HFFc6 (cell line): ENCODE results near the gene MAMSTR. TPM values are rescaled to one million over a fixed set of nuclear protein-coding genes. Genes with fewer than 3 reads are reported as not detected.

Experiments
- DNase-seq: peaks from one replicate; pipeline ENCODE4 v3.0.0-alpha.2; 2018
- H3K27ac Mint-ChIP-seq: 2 replicates; pipeline ENCODE4 v1.8.0; 2020; ENCODE audit warnings: mild to moderate bottlenecking, mixed read lengths
- H3K27me3 Mint-ChIP-seq: 2 replicates; pipeline ENCODE4 v1.8.0; 2021; ENCODE audit warnings: mild to moderate bottlenecking, moderate library complexity, mixed read lengths; ENCODE audit not compliant: insufficient read depth
- H3K36me3 Mint-ChIP-seq: 2 replicates; pipeline ENCODE4 v1.8.0; 2021; ENCODE audit warnings: low read depth, mixed read lengths
- H3K4me1 Mint-ChIP-seq: 2 replicates; pipeline ENCODE4 v1.8.0; 2020; ENCODE audit warnings: low read depth, mixed read lengths
- H3K4me3 Mint-ChIP-seq: 2 replicates; pipeline ENCODE4 v1.8.0; 2020; ENCODE audit warnings: mild to moderate bottlenecking, moderate library complexity, mixed read lengths
- H3K9me3 Mint-ChIP-seq: 2 replicates; pipeline ENCODE4 v1.8.0; 2020; ENCODE audit warnings: mild to moderate bottlenecking, mixed read lengths
- CTCF ChIP-seq: fragments of 200-600 bp; sonication (generic); IDR thresholded peaks from 2 replicates; pipeline ENCODE4 v1.5.0; 2021; ENCODE audit warnings: antibody characterized with exemption, mild to moderate bottlenecking
- total RNA-seq, 6 experiments: library from RNA; stranded (reverse); fragmentation: NEBNext Ultra II Directional; extraction: Animal tissue kit (Norgen Biotek cat#: 25700); gene quantifications; 2 replicates in 1 of 6; 3 replicates in 5 of 6; pipeline ENCODE4 v1.2.3, GENCODE V29; 2021

MAMSTR gene
- total RNA-seq, 6 experiments from 2014 or later, result 2.7 to 4.5 (median 3.0) TPM

GRCh38 chr19:48669903-48670668 lies 49.4 kb downstream of the MAMSTR start:
- Mint-ChIP-seq H3K36me3 (no peaks in the 10 kb centered on the region), H3K27ac (no peak overlapping the region), H3K4me3 (no peak overlapping the region), H3K27me3 (peaks cover 11% of the 10 kb centered on the region), H3K4me1 (peaks cover 2% of the 10 kb centered on the region; the same call in 1 of the 2 replicates), H3K9me3 (peaks cover 5% of the 10 kb centered on the region; the same call in 1 of the 2 replicates)
- no peak for TF ChIP-seq CTCF
- no peak for DNase-seq

GRCh38 chr19:48668761-48669160 lies 50.8 kb downstream of the MAMSTR start:
- Mint-ChIP-seq H3K4me3 (no peak overlapping the region), H3K4me1 (no peaks in the 10 kb centered on the region), H3K27me3 (peaks cover 10% of the 10 kb centered on the region), H3K9me3 (peaks cover 5% of the 10 kb centered on the region; the same call in 1 of the 2 replicates), H3K36me3 (no peaks in the 10 kb centered on the region), H3K27ac (no peak overlapping the region)
- DNase-seq, result no peak
- TF ChIP-seq CTCF, result no peak

- H3K4me1 Mint-ChIP-seq, result no peaks in the 10 kb centered on the region
- DNase-seq, result no peak
- peaks cover 5% of the 10 kb centered on the region; the same call in 1 of the 2 replicates for H3K9me3 Mint-ChIP-seq
- TF ChIP-seq CTCF, result no peak
- H3K27me3 Mint-ChIP-seq, result peaks cover 10% of the 10 kb centered on the region
- H3K36me3 Mint-ChIP-seq, result no peaks in the 10 kb centered on the region
- H3K4me3 Mint-ChIP-seq, result no peak overlapping the region
- no peak overlapping the region for H3K27ac Mint-ChIP-seq
These were observed 51.2 kb downstream of the MAMSTR start for GRCh38 chr19:48668332-48668731.

GRCh38 chr19:48665786-48666185 lies 53.7 kb downstream of the MAMSTR start:
- Mint-ChIP-seq H3K27ac (no peak overlapping the region), H3K4me3 (no peak overlapping the region), H3K27me3 (peaks cover 9% of the 10 kb centered on the region), H3K9me3 (peaks cover 5% of the 10 kb centered on the region; the same call in 1 of the 2 replicates), H3K36me3 (no peaks in the 10 kb centered on the region), H3K4me1 (peaks cover 4% of the 10 kb centered on the region)
- DNase-seq, result no peak
- no peak for TF ChIP-seq CTCF

GRCh38 chr19:48664476-48664875 lies 55.0 kb downstream of the MAMSTR start:
- no peak for TF ChIP-seq CTCF

More at GRCh38 chr19:48664476-48664875, 55.0 kb downstream of the MAMSTR start:
- Mint-ChIP-seq H3K27me3 (peaks cover 9% of the 10 kb centered on the region), H3K4me1 (peaks cover 6% of the 10 kb centered on the region), H3K4me3 (no peak overlapping the region), H3K9me3 (no peaks in the 10 kb centered on the region), H3K27ac (no peak overlapping the region), H3K36me3 (no peaks in the 10 kb centered on the region)
- no peak for DNase-seq
